T47D (cell line): ENCODE data around the gene SPATA18.

Source experiments
- DNase-seq, 2 experiments: peaks; one replicate each; pipeline versions ENCODE4 v3.0.0 to v3.0.0-alpha.2; 2011 to 2012; ENCODE audit warnings: low read depth in 1 of 2, low spot score in 1 of 2
- JUND ChIP-seq: IDR thresholded peaks from 2 replicates; pipeline ENCODE4 v1.6.1; 2012; ENCODE audit warnings: low read depth
- in situ Hi-C: cut with HindIII; loops from 2 replicates; pipeline ENCODE4 v1.10.0; 2016; ENCODE audit warnings: low sequenced_read_pairs, low pct_unique_long_range_greater_than_20kb

SPATA18 gene, protein sequence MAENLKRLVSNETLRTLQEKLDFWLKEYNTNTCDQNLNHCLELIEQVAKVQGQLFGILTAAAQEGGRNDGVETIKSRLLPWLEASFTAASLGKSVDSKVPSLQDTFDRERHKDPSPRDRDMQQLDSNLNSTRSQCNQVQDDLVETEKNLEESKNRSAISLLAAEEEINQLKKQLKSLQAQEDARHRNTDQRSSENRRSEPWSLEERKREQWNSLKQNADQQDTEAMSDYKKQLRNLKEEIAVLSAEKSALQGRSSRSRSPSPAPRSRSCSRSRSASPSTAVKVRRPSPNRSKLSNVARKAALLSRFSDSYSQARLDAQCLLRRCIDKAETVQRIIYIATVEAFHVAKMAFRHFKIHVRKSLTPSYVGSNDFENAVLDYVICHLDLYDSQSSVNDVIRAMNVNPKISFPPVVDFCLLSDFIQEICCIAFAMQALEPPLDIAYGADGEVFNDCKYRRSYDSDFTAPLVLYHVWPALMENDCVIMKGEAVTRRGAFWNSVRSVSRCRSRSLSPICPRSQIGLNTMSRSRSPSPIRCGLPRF

DNA sequence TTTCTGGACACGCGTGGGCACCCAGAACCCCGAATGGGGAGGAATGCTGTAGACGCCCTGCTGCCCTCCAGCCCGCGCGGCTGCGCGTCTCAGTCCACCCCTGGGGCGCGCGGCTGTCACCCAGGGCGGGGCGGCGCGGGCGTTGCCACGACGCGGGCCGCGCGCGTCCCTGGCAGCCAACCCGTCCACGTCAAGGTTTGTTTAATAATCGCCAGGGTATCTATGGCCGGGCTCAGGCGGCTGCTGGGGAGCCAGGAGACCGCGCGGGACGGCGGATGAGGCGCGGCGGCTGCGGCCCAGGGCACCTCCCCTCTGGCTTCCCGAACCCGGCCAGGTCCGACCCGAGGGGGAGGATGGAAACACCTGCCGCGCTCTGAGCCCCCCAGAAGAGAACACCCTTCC lies at the start of gene SPATA18:
Gene SPATA18, plus strand, starts transcription at position 92 of the 402 bp plus-strand sequence. CDS start 401 bp downstream, outside the sequence.
- in situ Hi-C loops, result no loop called here
- TF ChIP-seq JUND, result no peak
- no peak for DNase-seq

DNA sequence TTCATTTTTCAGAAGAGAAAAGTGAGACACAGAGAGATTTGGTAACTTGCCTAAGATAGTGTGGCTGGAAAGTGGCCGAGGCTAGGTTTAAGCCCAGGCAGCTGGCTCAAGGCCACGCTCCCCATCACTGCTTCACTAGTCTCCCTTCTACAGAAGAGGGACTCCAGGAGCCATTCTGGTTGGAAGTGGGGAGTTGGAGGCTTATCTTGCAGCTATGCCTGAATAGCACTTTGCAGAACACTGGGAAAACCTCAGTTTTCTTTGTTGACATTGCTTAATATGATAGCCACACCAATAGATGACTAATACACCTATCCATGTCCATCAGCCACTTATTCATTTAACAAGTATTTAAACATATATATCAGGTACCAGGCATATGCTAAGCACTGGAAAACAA lies 49.5 kb upstream of the SPATA18 start:
- in situ Hi-C loops, result no loop called here
- TF ChIP-seq JUND, result no peak

DNA sequence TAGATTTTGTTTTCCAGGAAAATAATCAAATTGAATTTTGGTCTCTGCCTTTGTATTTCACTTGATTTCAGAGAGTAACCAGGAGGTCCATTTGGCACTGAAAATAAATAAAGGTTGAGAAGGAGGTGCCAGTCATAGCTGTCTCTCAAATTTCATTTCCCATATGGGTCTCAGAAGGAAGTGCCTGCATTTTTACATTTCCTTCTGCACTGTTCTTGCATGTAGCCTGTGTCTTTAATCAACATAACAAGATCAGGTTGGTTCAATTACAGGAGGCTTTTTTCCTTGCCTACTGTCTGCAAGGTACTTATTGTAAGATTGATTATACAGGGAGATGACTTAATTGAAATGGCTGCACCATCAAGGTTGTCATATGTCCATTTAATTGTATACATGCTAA lies 46.7 kb upstream of the SPATA18 start:
- in situ Hi-C loops, result no loop called here
- DNase-seq, result no peak
- TF ChIP-seq JUND, result no peak

More for the DNA sequence above, 49.5 kb upstream of the SPATA18 start:
- no peak for DNase-seq

DNA sequence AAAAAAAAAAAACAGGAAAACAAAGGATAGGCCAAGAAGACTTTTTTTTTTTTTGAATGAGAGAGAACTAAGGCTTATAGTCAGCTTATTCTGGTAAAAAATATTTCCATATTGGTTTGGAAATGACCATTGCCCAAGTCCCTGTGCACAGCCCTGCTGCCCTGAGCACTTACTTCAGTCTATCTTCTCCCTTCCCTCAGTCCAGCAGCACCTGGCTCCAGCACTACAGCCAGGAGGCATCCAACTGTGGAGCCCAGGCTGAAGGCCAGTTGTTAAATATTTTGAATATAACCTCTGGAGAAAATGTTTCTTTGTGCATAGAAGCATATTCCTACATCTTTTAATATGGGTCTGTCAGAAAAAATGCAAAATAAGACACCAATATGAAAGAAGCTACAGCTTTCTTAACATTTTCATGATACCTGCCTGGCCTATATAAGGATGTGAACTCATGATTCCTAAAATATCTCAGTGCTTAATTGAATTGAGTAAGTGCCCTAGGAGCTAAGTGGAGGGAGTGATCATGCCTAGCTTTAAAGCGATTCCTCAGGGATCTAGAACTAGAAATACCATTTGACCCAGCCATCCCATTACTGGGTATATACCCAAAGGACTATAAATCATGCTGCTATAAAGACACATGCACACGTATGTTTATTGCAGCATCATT lies 45.4 kb upstream of the SPATA18 start:
- no peak for DNase-seq
- no peak for TF ChIP-seq JUND
- in situ Hi-C loops, result no loop called here

DNA sequence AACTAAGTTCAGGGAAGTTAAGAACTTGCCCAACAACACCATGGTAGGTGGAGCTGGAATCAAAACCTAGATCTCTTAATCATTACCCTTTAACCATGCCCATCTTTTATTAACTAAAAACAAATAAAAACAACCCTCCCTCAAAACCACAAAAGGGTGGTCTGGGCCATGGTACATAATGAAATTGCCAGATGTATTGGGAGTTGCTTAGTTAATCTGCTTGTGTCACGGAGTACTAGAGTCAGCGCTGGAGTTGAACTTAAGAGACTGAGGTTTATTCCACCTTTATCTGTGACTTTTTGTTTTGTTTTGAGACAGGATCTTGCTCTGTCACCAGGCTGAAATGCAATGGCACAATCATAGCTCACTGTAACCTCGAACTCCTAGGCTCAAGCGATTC lies 44.2 kb upstream of the SPATA18 start:
- in situ Hi-C loops, result no loop called here
- no peak for TF ChIP-seq JUND
- no peak for DNase-seq

DNA sequence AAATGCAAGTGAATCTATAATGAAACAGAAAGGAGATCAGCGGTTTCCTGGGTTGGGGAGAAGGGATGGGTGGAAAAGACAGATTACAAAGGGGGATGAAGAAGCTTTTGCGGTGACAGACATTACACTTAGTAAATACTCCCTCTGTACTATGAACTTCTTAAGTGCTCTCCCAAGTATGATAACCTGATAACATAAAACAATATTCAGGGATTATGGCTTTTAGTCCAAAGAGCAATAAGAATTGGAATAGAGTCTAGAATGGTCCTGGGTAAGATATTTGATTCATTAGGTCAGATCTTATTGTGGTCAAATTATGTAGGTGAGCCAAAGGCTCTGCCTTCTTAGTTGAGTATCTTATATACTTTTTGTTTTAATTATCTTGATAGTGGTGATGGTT lies 40.1 kb upstream of the SPATA18 start:
- no peak for TF ChIP-seq JUND
- no peak for DNase-seq
- in situ Hi-C loops, result no loop called here

DNA sequence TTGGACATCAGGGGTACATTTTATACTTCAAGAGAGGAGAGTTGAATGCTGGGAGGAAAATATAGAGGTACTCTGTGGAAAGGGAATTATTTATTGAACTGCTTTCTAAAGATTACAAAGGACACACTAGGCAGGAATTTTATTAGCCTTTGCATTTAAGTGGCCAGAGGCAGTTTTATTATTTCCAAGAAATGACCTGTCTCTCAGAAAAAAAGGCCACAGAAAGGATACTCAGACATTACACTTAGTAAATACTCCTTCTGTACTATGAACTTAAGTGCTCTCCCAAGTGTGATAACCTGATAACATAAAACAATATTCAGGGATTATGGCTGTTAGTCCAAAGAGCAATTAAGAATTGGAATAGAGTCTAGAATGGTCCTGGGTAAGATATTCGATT lies 38.5 kb upstream of the SPATA18 start:
- no peak for TF ChIP-seq JUND
- DNase-seq, result no peak
- in situ Hi-C loops, result no loop called here

DNA sequence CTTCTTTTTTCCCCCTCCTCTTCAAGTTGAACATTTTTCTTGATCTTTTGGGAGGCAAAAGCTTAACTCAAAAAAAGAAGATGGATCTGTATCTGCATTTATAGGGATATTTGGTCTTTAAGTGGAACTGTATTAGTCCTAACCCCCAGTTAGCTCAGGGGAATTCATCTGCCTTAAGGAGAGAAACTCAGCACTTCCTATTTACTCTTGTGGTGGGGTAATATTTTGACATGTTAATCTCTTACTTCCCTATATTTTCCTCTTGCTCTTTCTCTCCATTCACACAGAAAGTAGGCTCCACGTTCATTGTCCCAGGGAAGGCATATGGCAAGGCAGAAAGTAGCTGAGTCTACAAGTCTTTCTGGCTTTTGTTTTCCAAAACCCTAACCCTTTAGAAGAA lies 36.2 kb upstream of the SPATA18 start:
- DNase-seq, result no peak
- in situ Hi-C loops, result no loop called here
- TF ChIP-seq JUND, result no peak

DNA sequence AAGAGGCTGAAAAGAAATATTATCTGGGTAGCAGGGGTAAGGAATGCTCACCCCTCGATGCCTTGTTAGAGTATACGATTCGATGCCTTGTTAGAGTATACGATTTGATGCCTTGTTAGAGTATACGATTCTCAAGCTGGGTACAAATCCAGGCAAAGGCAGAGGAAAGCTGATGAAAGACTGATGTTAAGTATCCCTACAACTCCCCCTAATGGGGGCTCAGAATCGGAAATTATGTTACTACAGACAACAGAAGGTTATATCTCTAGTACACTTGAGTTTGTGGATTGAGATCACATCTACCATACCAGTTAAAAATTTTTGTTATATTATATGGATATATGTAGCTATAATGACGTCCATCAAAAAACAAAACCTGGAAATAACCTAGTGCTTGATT lies 35.7 kb upstream of the SPATA18 start:
- peak in 1 of 2 experiments; percentile 43 for DNase-seq
- in situ Hi-C loops, result no loop called here
- TF ChIP-seq JUND, result no peak

DNA sequence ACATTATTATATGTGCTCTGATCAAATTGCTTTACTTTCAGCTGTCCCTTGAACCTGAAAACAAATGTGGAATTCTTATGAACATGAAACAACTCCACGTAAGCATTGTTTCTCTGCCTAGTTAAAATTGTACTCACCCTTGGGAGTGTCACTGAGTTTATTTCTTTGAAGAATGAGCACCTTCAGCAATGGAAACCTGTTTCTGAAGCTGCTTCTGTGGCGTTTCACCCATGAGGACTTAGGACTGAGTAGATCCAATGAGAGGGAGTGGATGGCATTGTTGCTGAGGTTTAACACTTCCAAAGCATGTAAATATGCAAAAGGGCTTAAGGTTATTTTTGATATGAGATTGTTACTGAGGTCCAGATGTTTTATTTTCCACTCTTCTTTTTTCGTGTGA lies 34.1 kb upstream of the SPATA18 start:
- no peak for DNase-seq
- in situ Hi-C loops, result no loop called here
- TF ChIP-seq JUND, result no peak

DNA sequence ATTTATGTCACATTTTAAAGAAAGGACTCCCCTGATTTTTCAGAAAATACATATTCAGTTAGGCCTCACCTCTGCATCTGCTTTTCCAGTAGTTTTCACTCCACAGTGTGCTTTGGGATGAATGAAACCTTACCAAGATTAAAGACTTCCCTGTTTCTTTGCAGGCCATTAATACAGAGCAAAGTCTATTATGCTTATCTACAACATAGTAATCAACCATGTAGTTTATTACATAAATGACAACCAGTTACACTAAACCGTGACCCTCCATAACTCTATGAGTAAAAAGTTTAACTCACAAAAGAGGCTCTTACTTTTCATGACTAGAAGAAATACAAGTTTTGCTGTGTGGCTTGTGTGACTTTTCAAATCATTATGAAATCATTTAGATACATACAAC lies 33.3 kb upstream of the SPATA18 start:
- TF ChIP-seq JUND, result no peak
- in situ Hi-C loops, result no loop called here
- no peak for DNase-seq

DNA sequence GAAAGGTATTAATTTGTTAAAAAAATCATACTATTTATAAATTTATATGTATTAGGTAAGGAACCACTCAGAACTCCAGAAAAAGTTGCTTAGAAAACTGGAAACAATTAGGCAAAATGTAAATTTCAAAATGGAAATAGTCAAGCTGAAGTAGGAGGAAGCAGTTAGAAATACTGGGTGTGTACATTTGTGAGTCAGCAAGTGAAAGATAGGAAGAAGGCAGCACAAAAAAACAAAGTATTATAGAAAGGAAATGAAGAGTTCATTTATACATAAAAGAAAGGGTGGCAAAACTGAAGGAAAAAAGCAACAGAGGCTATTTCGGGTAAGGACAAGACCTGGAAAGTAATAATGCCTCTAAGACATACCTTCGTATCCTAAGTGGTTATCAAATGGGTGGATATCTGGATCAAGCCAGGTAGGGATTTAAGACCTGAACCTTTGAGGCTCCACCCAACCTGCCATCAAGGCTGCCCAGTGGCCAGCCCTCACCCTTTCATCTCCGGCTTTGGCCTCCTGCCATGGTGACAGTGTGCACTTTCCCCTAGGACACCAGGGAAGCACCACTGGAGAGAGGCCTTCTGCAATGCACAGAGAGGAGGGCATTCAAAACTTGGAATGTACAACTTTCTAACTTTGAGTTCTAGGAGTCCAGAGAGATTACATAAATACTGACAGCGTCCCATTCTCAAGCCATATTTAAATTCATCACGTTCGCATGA lies 31.0 kb upstream of the SPATA18 start, which contains the start of gene LRRC66:
Gene LRRC66, minus strand, starts transcription at position 428 of the 722 bp plus-strand sequence. CDS start 2,750 bp downstream, outside the sequence.
- in situ Hi-C loops, result no loop called here
- no peak for TF ChIP-seq JUND
- no peak for DNase-seq

DNA sequence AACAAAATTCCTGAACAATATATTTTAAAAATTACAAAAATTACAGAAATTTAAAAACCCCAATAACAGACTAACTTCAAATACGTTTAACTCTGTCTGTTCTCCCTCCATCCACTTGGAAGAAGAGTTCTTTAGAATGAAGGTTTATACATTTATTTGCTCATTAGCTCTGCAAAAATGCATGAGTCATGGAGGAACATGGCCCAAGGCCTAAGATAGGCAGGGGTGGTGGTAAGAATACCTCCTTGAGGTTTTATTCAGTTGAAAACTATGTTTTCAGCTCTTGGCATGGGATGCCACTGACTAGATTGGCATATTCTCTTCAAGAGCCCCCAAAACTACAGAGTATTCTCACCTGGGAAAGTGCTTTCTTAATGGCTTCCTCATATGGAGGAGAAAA lies 22.1 kb upstream of the SPATA18 start:
- DNase-seq, result no peak
- TF ChIP-seq JUND, result no peak
- in situ Hi-C loops, result no loop called here
